HepG2 (cell line): ENCODE data around the gene RPLP1. TPM values are rescaled to one million over a fixed set of nuclear protein-coding genes. Genes with fewer than 3 reads are reported as not detected.

Experiments
- ATAC-seq: fragments of 200-7000 bp; cut with Tn5 transposase; 3 replicates; pipeline ENCODE4 v1.9.1; 2020; ENCODE audit warnings: mild to moderate bottlenecking, moderate library complexity
- BruUV-seq: library from RNA; stranded (reverse); fragments of 400-500 nt; replicated peaks from 2 replicates; lab custom pipeline; 2021; lab: Mats Ljungman, UMichigan
- CTCF ChIA-PET: fragments of 300-600 bp; formaldehyde crosslinking; extraction: SDS; loops from one replicate; lab custom pipeline; 2021; ENCODE audit warnings: low total read pairs, inconsistent platforms, low intra/inter-chr PET ratio; lab: Yijun Ruan, JAX
- POLR2A ChIA-PET: fragments of 350-600 bp; sonication (Branson Sonifier 250); formaldehyde crosslinking; loops from one replicate; lab custom pipeline; 2020; ENCODE audit warnings: antibody characterized with exemption, inconsistent platforms; lab: Yijun Ruan, JAX
- DNase-seq: peaks from one replicate; pipeline ENCODE4 v3.0.0-alpha.2; 2015; ENCODE audit warnings: low spot score
- FAIRE-seq: peaks from 3 replicates; lab custom pipeline; 2011; peaks lifted over from hg19 to GRCh38; lab: Jason Lieb, UNC
- H2AFZ ChIP-seq: one replicate; pipeline ENCODE4 v1.6.1; 2011; ENCODE audit warnings: low read length, inconsistent platforms
- H3K27ac ChIP-seq: fragments of 300-600 bp; 3 replicates; pipeline ENCODE4 v1.8.0; 2011; ENCODE audit warnings: mixed run types, mild to moderate bottlenecking, mixed read lengths, low read length, inconsistent platforms; ENCODE audit not compliant: insufficient read depth; ENCODE audit errors: extremely low read length
- H3K27me3 ChIP-seq, 2 experiments: fragments of 200-600 bp in 1 of 2; 2 replicates in 1 of 2; 3 replicates in 1 of 2; pipeline versions ENCODE4 v1.6.0 to v1.8.0; 2011; ENCODE audit warnings: low read length in 2 of 2, mild to moderate bottlenecking in 2 of 2, moderate library complexity in 2 of 2, inconsistent platforms in 1 of 2; ENCODE audit not compliant: insufficient read depth in 2 of 2, control insufficient read depth in 1 of 2
- H3K36me3 ChIP-seq, 2 experiments: fragments of 200-600 bp in 1 of 2; replicated peaks in 1 of 2; 2 replicates in 1 of 2; 3 replicates in 1 of 2; pipeline versions ENCODE4 v1.5.1 to v1.8.0; 2011; ENCODE audit warnings: low read length in 2 of 2, inconsistent platforms in 1 of 2; ENCODE audit not compliant: insufficient read depth in 2 of 2, control insufficient read depth in 1 of 2
- H3K4me1 ChIP-seq: 2 replicates; pipeline ENCODE4 v1.5.1; 2012; ENCODE audit warnings: low read length, inconsistent platforms; ENCODE audit not compliant: insufficient read depth
- H3K4me2 ChIP-seq: 2 replicates; pipeline ENCODE4 v1.6.0; 2011; ENCODE audit warnings: low read depth, low read length, inconsistent platforms
- H3K4me3 ChIP-seq, 3 experiments: fragments of 200-600 bp in 1 of 3; sonication (generic), shearing (Covaris generic) in 1 of 3; replicated peaks in 1 of 3; 2 replicates each; pipeline ENCODE4 v1.5.1; 2011 to 2016; ENCODE audit warnings: low read length in 3 of 3, inconsistent platforms in 2 of 3, low read depth in 2 of 3, mild to moderate bottlenecking in 2 of 3, control low read depth in 1 of 3, mixed read lengths in 1 of 3; ENCODE audit not compliant: insufficient read depth in 1 of 3
- H3K79me2 ChIP-seq: one replicate; pipeline ENCODE4 v1.6.1; 2011; ENCODE audit warnings: low read length, inconsistent platforms; ENCODE audit not compliant: insufficient read depth
- H3K9ac ChIP-seq: 2 replicates; pipeline ENCODE4 v1.6.0; 2011; ENCODE audit warnings: mild to moderate bottlenecking, low read depth, low read length, inconsistent platforms; ENCODE audit not compliant: insufficient read depth
- H3K9me3 ChIP-seq: 2 replicates; pipeline ENCODE4 v1.5.1; 2012; ENCODE audit warnings: mild to moderate bottlenecking, low read length
- H4K20me1 ChIP-seq: 2 replicates; pipeline ENCODE4 v1.6.0; 2011; ENCODE audit warnings: inconsistent platforms, mild to moderate bottlenecking, low read length, moderate library complexity; ENCODE audit not compliant: insufficient read depth
- CEBPB ChIP-seq: IDR thresholded peaks from 2 replicates; pipeline ENCODE4 v1.6.1; 2011; ENCODE audit warnings: low read depth, low read length, improper control_type of control experiment, borderline replicate concordance
- SRY ChIP-seq: sonication (generic); formaldehyde crosslinking; IDR thresholded peaks from 2 replicates; pipeline ENCODE4 v1.8.0; 2022; ENCODE audit warnings: mild to moderate bottlenecking, missing genetic modification reagents
- ZMAT3 ChIP-seq: sonication (generic); formaldehyde crosslinking; conservative IDR thresholded peaks from 2 replicates; pipeline ENCODE4 v1.7.0; 2021; ENCODE audit warnings: missing genetic modification reagents
- WGBS: methylation state at CpG from one replicate; pipeline ENCODE4 v1.1.6; 2017; ENCODE audit warnings: low lambda C conversion rate; 5-methylcytosine and 5-hydroxymethylcytosine counted together
- in situ Hi-C: cut with HindIII; loops from 2 replicates; pipeline ENCODE4 v1.10.0; 2017; ENCODE audit warnings: low pct_unique_long_range_greater_than_20kb; ENCODE audit not compliant: extremely low pct_ligation_motif_present
- intact Hi-C: fragments of 100-400 bp; cut with micrococcal nuclease; formaldehyde crosslinking; loops from one replicate; pipeline ENCODE4 v1.10.0; 2022; ENCODE audit not compliant: unreplicated experiment
- polyA plus RNA-seq, 8 experiments: library from polyadenylated mRNA; depleted of rRNA in 3 of 8; stranded (reverse) in 7 of 8; unstranded in 1 of 8; fragments of >200 nt; fragmentation: Illumina TruSeq in 4 of 8; extraction: Trizol in 4 of 8; gene quantifications; 2 replicates each; pipeline versions ENCODE4 v1.2.1 to v1.2.3, GENCODE V29; 2011 to 2016; ENCODE audit warnings: low read depth in 4 of 8, missing spikeins in 1 of 8, mixed read lengths in 1 of 8; ENCODE audit not compliant: insufficient read depth in 1 of 8
- total RNA-seq, 5 experiments: library from RNA; depleted of rRNA; stranded (reverse); fragments of >200 nt; fragmentation: Illumina TruSeq; extraction: Trizol; gene quantifications; 2 replicates each; pipeline ENCODE4 v1.2.3, GENCODE V29; 2016; ENCODE audit warnings: low read depth in 1 of 5
- TF ChIP-seq, protein P1 (sequence below): IDR thresholded peaks from 2 replicates; pipeline ENCODE4 v1.6.1; 2012; ENCODE audit warnings: low read length, improper control_type of control experiment

The RPLP1 gene
- total and polyA plus RNA-seq, 2 of the 13 experiments (the other 11 are each of a cell fraction or from before 2014, with no cell fraction given): 817 to 929 TPM

DNA sequence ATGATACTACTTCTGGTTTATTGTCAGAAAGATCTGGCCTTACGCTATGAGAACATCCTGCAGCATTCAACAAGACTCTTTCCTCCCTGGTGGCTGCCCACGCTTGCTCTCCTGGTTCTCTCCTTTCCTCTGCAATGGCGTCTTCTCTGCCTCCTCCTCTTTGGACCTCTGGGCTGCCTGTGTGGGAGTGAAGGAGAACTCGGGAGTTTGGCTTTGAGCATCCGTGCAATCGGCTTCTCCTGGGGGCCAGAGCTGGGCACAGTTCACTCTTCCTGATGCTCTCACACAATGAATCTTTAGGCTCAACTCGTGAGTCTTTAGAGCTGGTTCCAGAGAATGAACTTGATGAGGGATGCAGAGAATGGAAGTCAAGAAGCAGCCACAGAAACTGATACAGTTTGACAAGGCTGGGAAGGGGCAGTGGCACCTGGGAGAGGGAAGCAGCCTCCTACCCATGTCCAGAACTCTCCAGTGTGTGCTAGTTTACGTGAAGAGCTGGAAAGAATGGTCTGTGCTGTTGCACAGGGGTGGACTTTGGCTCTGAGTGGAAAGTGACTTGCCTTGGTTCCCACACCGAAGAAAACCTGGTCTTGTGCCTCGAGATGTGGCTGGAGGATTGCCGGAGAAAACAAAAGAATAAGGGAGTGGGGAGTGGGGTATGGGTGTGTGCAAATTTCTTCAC, 37.9 kb downstream of the RPLP1 start (continued):
- TF ChIP-seq, protein P1, sequence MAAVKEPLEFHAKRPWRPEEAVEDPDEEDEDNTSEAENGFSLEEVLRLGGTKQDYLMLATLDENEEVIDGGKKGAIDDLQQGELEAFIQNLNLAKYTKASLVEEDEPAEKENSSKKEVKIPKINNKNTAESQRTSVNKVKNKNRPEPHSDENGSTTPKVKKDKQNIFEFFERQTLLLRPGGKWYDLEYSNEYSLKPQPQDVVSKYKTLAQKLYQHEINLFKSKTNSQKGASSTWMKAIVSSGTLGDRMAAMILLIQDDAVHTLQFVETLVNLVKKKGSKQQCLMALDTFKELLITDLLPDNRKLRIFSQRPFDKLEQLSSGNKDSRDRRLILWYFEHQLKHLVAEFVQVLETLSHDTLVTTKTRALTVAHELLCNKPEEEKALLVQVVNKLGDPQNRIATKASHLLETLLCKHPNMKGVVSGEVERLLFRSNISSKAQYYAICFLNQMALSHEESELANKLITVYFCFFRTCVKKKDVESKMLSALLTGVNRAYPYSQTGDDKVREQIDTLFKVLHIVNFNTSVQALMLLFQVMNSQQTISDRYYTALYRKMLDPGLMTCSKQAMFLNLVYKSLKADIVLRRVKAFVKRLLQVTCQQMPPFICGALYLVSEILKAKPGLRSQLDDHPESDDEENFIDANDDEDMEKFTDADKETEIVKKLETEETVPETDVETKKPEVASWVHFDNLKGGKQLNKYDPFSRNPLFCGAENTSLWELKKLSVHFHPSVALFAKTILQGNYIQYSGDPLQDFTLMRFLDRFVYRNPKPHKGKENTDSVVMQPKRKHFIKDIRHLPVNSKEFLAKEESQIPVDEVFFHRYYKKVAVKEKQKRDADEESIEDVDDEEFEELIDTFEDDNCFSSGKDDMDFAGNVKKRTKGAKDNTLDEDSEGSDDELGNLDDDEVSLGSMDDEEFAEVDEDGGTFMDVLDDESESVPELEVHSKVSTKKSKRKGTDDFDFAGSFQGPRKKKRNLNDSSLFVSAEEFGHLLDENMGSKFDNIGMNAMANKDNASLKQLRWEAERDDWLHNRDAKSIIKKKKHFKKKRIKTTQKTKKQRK: no peak
- TF ChIP-seq ZMAT3: no peak

DNA sequence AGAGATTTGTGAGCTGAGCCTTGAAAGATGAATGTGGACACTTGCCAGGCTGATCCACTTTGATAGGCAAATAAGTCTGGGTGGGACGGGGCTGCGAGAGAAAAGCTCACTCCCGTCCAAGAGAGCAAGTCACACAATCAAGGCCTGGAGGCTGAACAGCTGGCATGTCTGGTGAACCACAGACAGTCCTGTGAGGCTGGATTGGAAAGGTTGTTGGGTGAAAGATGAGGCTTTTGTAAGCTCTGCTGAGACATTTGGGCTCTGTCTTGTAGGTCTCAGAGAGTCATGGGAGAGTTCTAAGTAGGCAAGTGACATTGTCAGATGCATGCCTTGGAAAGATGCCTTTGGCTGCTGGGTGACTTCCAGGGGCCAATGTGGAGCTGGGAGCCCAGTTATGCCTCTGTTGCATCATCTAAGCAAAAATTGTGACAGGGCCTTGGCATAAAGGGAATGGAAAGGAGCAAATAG, 38.5 kb downstream of the RPLP1 start:
- BruUV-seq: no TSS peak
- 0% methylated on average over 3 of the region's 3 CpGs for WGBS
- intact Hi-C loops: no loop called here

More for the DNA sequence above, 38.5 kb downstream of the RPLP1 start:
- no peaks in the 10 kb centered on the region for H3K9me3 ChIP-seq
- no peaks in the 10 kb centered on the region for H4K20me1 ChIP-seq
- no peak overlapping the region for H3K4me3 ChIP-seq
- in situ Hi-C loops: no loop called here
- no peak overlapping the region for H3K27ac ChIP-seq
- CTCF ChIA-PET: no interaction called here
- no peaks in the 10 kb centered on the region for H3K36me3 ChIP-seq
- ATAC-seq: no peak
- H3K4me1 ChIP-seq: no peaks in the 10 kb centered on the region
- peaks cover 0 to 44% of the 10 kb centered on the region in 2 experiments; a peak in 3 of 5 replicates for H3K27me3 ChIP-seq
- DNase-seq: no peak
- H2AFZ ChIP-seq: no peak overlapping the region
- no peak for FAIRE-seq
- POLR2A ChIA-PET: no interaction called here
- no peak overlapping the region for H3K9ac ChIP-seq
- TF ChIP-seq SRY (CRISPR knock-in tag): no peak
- TF ChIP-seq CEBPB: peak; percentile 26; the same call in 1 of the 2 replicates
- H3K4me2 ChIP-seq: no peak overlapping the region
- no peaks in the 10 kb centered on the region for H3K79me2 ChIP-seq
